Measurements from ENCODE around the gene STARD9.
A peak's percentile ranks its signal among the peaks of the same experiment; 100 is the strongest.

STARD9 gene

GRCh38 chr15:42692536-42692935 lies 117.1 kb downstream of the STARD9 start:
- no peak for DNase-seq (ENCODE audit: extremely low read depth in 1 of 2, low read depth in 1 of 2)

DNA sequence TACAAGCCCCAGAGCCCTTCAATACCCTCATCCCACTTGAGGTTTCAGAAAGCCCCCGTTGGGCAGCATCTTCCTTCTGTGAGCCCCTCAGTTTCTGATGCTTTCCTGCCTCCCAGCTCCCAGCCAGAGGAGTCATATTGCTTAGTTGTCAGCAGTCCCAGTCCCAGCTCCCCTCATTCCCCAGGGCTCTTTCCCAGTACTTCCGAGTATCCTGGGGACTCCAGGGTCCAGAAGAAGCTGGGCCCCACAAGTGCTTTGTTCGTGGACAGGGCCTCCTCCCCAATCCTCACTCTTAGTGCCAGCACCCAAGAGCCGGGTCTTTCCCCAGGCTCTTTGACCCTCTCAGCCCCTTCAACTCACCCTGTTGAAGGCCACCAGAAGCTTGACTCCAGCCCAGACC lies 117.6 kb downstream of the STARD9 start:
- no peak for DNase-seq (ENCODE audit: extremely low read depth in 1 of 2, low read depth in 1 of 2)

DNA sequence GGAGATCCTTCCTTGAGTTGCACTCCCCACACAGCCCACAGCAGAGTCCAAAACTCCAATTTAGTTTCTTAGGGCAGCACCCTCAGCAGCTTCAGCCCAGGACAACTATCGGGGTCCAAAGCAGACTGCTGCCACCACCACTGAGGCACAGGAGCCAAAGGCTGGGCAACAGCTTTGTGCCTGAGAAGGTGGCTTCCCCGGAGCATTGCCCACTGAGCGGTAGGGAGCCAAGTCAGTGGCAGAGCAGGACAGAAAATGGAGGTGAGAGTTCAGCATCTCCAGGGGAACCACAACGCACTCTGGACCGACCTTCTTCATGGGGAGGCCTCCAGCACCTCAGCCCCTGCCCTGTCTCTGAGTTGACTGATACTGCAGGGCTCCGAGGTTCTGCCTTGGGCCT lies 118.1 kb downstream of the STARD9 start:
- DNase-seq (ENCODE audit: extremely low read depth in 1 of 2, low read depth in 1 of 2): no peak

DNA sequence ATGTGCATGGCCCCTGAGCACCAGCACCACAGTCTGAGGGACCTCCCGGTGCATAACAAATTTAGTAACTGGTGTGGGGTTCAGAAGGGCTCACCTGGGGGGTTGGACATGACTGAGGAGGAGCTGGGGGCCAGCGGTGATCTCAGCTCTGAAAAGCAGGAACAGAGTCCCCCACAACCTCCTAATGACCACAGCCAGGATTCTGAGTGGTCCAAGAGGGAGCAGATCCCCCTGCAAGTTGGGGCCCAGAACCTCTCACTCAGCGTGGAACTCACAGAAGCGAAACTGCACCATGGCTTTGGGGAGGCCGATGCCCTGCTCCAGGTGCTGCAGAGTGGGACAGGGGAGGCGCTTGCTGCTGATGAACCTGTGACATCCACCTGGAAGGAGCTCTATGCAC lies 118.5 kb downstream of the STARD9 start:
- DNase-seq (ENCODE audit: extremely low read depth in 1 of 2, low read depth in 1 of 2): no peak

DNA sequence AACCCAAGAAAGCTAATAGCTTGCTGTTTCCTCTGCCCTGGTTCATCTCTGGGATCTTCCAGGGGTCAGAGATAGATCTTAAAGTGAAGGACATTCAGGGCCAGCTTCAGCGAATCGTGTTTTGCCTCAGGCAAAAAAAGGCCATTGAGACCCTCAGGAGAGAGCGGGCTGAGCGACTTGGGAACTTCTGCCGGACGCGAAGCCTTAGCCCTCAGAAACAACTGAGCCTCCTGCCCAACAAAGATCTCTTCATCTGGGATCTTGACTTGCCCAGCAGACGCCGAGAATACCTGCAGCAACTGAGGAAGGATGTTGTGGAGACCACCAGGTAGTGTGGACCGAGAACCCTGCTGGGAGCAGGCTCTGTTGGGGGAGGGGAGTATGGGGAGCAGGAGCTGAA lies 119.0 kb downstream of the STARD9 start:
- DNase-seq (ENCODE audit: extremely low read depth in 1 of 2, low read depth in 1 of 2): no peak

GRCh38 chr15:42695527-42696071 lies 120.2 kb downstream of the STARD9 start:
- no peak for DNase-seq (ENCODE audit: extremely low read depth in 1 of 2, low read depth in 1 of 2)

GRCh38 chr15:42696626-42697025 lies 121.2 kb downstream of the STARD9 start:
- DNase-seq (ENCODE audit: extremely low read depth in 1 of 2, low read depth in 1 of 2): no peak

- peak in 1 of 2 donors; percentile 33 for DNase-seq (ENCODE audit: extremely low read depth in 1 of 2, low read depth in 1 of 2)
These were observed 129.1 kb downstream of the STARD9 start for GRCh38 chr15:42704492-42704926.

- no peak for DNase-seq (ENCODE audit: extremely low read depth in 1 of 2, low read depth in 1 of 2)
These were observed 129.9 kb downstream of the STARD9 start for GRCh38 chr15:42705336-42705735.

GRCh38 chr15:42707068-42707467 lies 131.7 kb downstream of the STARD9 start:
- DNase-seq (ENCODE audit: extremely low read depth in 1 of 2, low read depth in 1 of 2): no peak

GRCh38 chr15:42707873-42708544 lies 132.6 kb downstream of the STARD9 start:
- DNase-seq (ENCODE audit: extremely low read depth in 1 of 2, low read depth in 1 of 2): no peak

DNA sequence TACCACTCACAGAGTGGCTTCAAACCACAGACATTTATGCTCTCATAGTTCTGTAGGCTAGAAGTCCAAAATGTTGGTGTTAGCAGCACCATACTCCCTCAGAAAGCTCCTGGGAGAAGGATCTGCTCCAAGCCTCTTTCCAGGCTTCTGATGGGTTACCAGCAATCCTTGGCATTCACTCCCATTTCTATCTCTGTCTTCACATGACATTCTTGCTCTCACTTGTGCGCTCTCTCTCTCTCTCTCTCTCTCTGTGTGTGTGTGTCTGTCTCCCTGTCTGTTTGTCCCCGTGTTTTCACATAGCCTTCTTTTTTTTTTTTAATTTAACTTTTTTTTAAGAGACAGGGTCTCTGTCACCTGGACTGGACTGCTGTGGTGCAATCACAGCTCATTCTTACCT lies 135.3 kb downstream of the STARD9 start:
- DNase-seq (ENCODE audit: extremely low read depth in 1 of 2, low read depth in 1 of 2): no peak

DNA sequence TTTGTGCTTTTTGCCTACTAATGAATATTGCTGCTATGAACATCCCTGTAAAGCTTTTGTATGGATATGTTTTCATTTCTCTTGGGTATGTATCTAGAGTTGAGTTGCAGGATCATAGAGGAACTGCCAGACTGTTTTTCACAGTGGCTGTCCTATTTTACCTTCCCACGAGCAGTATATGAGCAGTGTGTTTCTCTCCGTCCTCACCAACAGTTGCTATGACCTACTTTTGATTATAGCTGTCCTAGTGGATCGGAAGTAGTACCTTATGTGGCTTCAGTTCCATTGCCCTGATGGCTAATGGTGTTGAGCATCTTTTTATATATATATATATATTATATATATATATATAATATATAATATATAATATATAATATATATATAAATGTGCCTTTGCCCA lies 136.3 kb downstream of the STARD9 start:
- DNase-seq (ENCODE audit: extremely low read depth in 1 of 2, low read depth in 1 of 2): no peak

- no peak for DNase-seq (ENCODE audit: extremely low read depth in 1 of 2, low read depth in 1 of 2)
These were observed 137.2 kb downstream of the STARD9 start for GRCh38 chr15:42712584-42712983.

- no peak for DNase-seq (ENCODE audit: extremely low read depth in 1 of 2, low read depth in 1 of 2)
These were observed 140.7 kb downstream of the STARD9 start for GRCh38 chr15:42716125-42716524.

DNA sequence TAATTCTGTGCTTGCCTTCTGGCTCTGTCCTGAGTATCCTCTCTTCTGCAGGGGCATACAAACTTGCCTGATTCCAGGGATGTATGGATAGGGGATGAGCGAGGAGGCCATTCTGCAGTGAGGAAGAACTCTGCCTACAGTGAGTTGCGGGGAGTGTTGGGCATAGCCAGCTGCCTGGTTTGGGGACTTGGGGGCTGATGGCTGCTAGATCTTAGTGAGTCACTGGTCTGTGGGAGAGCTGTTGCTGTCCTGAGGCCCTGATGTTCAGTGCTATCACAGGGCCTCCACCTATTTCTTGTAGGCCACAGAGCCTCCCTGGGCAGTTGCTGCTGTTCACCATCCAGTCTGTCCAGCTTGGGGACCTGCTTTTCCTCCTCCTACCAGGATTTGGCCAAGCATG lies 141.2 kb downstream of the STARD9 start:
- DNase-seq (ENCODE audit: extremely low read depth in 1 of 2, low read depth in 1 of 2): no peak

GRCh38 chr15:42719043-42719442 lies 143.6 kb downstream of the STARD9 start:
- DNase-seq (ENCODE audit: extremely low read depth in 1 of 2, low read depth in 1 of 2): no peak

GRCh38 chr15:42720071-42720470 lies 144.7 kb downstream of the STARD9 start:
- DNase-seq (ENCODE audit: extremely low read depth in 1 of 2, low read depth in 1 of 2): no peak

DNA sequence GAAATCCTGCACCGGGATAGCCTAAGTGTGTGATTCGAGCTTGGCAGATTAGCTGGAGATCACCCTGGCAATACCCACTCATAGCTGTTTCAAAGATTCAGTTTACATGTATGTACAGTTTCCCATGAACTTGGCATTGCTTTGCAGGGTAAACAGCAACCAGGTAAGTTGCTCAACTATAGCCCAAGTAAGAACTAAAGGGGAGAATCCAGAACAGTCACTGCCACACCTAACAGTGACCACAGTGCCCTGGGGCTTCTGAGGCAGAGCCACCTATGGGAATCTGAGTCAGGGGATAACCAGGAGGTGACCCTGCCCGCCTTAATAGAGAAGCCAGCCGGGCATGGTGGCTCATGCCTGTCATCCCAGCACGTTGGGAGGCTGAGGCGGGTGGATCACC lies 145.6 kb downstream of the STARD9 start:
- DNase-seq (ENCODE audit: extremely low read depth in 1 of 2, low read depth in 1 of 2): no peak

- no peak for DNase-seq (ENCODE audit: extremely low read depth in 1 of 2, low read depth in 1 of 2)
These were observed 146.5 kb downstream of the STARD9 start for GRCh38 chr15:42721916-42722315.

GRCh38 chr15:42723068-42723467 lies 147.7 kb downstream of the STARD9 start:
- no peak for DNase-seq (ENCODE audit: extremely low read depth in 1 of 2, low read depth in 1 of 2)

GRCh38 chr15:42724276-42724675 lies 148.9 kb downstream of the STARD9 start:
- no peak for DNase-seq (ENCODE audit: extremely low read depth in 1 of 2, low read depth in 1 of 2)

GRCh38 chr15:42725331-42725903 lies 150.0 kb downstream of the STARD9 start:
- DNase-seq (ENCODE audit: extremely low read depth in 1 of 2, low read depth in 1 of 2): no peak

Measured in activated CD8-positive, alpha-beta memory T cell treated with anti-CD3 and anti-CD28 coated beads for 1 hour (primary cell).